ENCODE results near the gene TMEM19.

Gene TMEM19

DNA sequence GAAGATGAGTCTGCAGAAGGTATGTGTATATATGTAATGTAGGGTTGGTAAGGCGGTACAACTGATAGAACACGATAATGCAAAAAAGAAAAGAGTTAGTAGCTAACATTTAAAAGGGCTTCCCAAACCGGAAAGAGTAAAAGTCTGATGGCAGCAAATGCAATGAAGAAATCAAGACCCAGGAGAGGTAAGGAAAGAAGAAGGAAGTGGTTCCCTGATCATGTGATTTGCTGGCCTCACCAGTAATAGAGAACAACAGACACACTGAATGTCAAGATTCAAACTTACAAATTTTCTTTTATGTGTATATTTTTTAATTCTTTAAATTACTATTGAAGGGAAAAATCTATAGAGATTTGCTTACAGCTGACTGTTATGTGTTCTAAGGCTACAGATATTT, 40.6 kb upstream of the TMEM19 start:
- no peak overlapping the region for H3K4me3 ChIP-seq (ENCODE audit: low read depth, low read length)
- TF ChIP-seq, protein P1, sequence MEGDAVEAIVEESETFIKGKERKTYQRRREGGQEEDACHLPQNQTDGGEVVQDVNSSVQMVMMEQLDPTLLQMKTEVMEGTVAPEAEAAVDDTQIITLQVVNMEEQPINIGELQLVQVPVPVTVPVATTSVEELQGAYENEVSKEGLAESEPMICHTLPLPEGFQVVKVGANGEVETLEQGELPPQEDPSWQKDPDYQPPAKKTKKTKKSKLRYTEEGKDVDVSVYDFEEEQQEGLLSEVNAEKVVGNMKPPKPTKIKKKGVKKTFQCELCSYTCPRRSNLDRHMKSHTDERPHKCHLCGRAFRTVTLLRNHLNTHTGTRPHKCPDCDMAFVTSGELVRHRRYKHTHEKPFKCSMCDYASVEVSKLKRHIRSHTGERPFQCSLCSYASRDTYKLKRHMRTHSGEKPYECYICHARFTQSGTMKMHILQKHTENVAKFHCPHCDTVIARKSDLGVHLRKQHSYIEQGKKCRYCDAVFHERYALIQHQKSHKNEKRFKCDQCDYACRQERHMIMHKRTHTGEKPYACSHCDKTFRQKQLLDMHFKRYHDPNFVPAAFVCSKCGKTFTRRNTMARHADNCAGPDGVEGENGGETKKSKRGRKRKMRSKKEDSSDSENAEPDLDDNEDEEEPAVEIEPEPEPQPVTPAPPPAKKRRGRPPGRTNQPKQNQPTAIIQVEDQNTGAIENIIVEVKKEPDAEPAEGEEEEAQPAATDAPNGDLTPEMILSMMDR (IDR thresholded peaks at IDR 0.05; ENCODE audit: control insufficient read depth, extremely low read depth, insufficient read depth) = no peak
- DNase-seq (ENCODE audit: low read depth) = no peak

DNA sequence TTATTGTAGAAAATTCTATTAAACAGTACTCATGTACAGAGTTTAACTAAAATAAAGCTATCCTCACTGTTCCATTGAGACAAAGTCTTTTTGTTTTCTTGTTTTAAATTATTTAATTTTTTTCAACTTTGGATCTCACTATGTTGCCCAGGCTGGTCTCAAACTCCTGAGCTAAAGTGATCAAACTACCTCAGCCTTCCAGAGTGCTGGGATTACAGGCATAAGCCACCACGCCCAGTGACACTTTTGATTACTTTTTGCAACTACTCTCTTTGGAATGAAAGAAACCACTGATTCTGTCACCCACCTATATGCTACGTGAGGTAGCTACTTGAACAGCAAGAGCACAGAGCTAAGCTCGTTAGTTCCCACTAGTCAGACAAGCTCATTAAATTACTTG, 39.4 kb upstream of the TMEM19 start:
- no peak for DNase-seq (ENCODE audit: low read depth)
- TF ChIP-seq, protein P1 (IDR thresholded peaks at IDR 0.05; ENCODE audit: control insufficient read depth, extremely low read depth, insufficient read depth) = no peak
- no peak overlapping the region for H3K4me3 ChIP-seq (ENCODE audit: low read depth, low read length)

DNA sequence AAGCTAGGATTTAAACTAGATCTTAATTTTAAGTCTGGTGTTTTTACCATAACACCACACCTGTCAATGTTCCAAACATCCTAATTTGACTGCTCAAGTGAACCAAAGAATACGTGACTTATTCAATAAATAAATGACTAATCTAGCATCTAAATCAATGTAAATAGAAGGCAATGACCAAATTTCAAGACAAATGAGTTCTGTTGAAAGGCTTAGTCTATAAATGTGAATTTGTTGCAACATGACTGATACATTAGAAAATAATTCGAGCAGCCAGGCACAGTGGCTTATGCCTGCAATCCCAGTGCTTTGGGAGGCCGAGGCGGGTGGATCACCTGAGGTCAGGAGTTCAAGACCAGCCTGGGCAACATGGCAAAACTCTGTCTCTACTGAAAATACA, 37.3 kb upstream of the TMEM19 start:
- TF ChIP-seq, protein P1 (IDR thresholded peaks at IDR 0.05; ENCODE audit: control insufficient read depth, extremely low read depth, insufficient read depth) = no peak
- no peak overlapping the region for H3K4me3 ChIP-seq (ENCODE audit: low read depth, low read length)
- DNase-seq (ENCODE audit: low read depth) = no peak

DNA sequence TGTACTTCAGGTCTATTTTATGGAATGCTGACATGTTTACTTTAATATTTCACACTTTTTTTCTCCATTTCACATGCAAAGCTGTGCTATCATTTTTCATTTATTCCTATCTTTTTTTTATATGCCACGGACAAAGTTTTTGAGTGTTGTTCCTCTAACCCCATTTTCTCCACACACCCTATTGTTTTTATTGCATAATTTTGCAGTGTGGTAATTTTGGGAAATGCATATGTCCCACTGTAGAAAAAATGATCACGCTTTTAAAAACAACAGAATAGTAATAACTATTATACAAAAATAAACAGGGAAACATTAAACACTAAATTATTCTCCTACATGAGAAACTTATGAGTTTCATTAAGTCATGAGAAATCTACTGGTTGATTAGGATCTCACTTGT, 36.5 kb upstream of the TMEM19 start:
- no peak overlapping the region for H3K4me3 ChIP-seq (ENCODE audit: low read depth, low read length)
- no peak for DNase-seq (ENCODE audit: low read depth)
- TF ChIP-seq, protein P1 (IDR thresholded peaks at IDR 0.05; ENCODE audit: control insufficient read depth, extremely low read depth, insufficient read depth) = no peak

DNA sequence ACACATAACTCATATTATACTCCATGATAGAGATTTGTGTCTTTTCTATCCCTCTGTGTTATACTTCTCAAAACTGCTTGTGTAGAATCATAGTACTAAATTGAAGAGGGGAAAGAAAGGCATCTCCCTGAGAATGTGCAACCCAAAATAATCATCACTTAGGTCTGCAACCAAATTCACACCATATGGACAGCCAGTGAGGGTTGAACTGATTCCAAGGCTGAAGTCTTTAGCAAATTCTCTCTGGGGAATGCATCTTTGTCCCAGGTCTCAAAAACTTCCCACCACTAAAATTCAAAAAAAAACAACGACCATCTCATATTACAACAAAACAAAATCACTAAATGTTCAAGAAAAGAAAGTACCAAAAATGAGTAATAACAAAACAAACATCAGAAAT, 33.2 kb upstream of the TMEM19 start:
- TF ChIP-seq, protein P1 (IDR thresholded peaks at IDR 0.05; ENCODE audit: control insufficient read depth, extremely low read depth, insufficient read depth) = no peak
- DNase-seq (ENCODE audit: low read depth) = no peak

DNA sequence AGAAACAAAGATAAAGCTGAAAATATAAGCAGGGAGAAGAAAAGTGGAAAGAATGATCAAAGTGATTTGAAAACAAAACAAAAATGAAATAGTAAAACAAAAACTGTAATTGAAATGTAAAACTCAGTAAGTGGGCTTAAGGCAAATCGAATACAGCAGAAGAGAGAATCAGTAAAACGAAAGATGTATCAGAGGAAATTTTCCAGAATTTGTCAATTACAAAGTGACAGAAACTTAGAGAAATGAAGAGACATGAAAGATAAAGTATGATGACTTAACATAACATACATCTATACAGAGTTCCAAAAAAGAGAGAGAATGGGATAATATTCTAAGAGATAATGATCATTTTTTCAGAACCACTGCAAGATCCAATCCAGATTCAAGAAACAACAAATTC, 32.7 kb upstream of the TMEM19 start:
- TF ChIP-seq, protein P1 (IDR thresholded peaks at IDR 0.05; ENCODE audit: control insufficient read depth, extremely low read depth, insufficient read depth) = no peak
- H3K4me3 ChIP-seq (ENCODE audit: low read depth, low read length) = no peak overlapping the region
- no peak for DNase-seq (ENCODE audit: low read depth)

More for the DNA sequence above, 33.2 kb upstream of the TMEM19 start:
- no peak overlapping the region for H3K4me3 ChIP-seq (ENCODE audit: low read depth, low read length)

DNA sequence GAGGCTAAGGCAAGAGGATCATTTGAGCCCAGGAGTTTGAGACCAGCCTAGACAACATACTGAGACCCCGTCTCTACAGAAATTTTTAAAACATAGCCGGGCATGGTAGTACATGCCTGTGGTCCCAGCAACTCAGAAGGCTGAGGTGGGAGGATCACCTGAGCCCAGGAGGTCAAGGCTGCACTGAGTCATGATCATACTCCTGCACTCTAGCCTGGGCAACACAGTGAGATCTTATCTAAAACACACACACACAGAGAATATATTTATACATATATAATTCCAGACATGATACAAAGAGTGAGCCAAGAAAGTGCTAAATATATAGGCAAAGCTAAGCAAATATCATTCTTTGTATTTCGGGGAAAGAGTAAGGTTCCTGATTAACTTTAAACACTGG, 31.7 kb upstream of the TMEM19 start:
- TF ChIP-seq, protein P1 (IDR thresholded peaks at IDR 0.05; ENCODE audit: control insufficient read depth, extremely low read depth, insufficient read depth) = no peak
- peak; percentile 52 for DNase-seq (ENCODE audit: low read depth)
- no peak overlapping the region for H3K4me3 ChIP-seq (ENCODE audit: low read depth, low read length)
